ENCODE results near the gene HCN4. TPM values are rescaled to one million over a fixed set of nuclear protein-coding genes. Genes with fewer than 3 reads are reported as not detected.

The HCN4 gene
- total RNA-seq, 1 donor = under 0.01 TPM

DNA sequence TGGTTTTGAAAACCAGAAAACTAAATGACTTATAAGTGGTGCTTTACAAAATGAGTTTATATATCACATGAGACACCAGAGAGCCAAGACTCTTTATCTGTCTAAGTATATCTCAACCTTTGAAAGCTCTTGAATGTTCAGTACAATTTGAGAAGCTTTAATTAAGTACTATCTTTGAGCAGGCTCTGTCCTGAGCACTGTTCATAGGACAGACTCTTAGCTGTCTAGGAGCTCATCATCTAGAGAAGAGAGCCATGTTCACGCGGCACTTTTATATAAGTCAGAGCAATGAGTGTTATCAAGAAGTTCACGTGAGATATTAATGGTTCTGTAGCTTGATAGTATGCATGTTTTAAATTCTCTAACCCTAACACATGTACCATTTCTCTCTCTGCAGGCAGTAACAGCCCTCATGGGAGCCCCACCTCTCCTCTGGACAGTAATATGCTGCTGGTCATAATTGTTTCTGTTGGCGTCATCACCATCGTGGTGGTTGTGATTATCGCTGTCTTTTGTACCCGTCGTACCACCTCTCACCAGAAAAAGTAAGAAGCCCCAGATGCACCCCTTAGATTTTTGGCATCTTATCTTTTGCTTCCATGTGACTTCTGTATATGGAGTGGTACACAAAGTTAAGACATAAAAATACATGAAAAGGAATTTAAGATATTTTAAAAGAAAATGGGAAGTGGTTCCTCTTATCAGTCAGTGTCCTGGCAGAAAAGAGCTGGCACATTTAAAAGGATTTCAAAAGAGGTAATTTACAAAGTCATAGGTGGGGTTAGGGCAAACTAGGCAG, 86.0 kb downstream of the HCN4 start:
- no peaks in the 10 kb centered on the region for H3K9me3 ChIP-seq (ENCODE audit: low read depth, low read length)
- no peak overlapping the region for H3K4me3 ChIP-seq (ENCODE audit: low read length)
- H3K4me1 ChIP-seq (ENCODE audit: insufficient read depth, low read length) = peaks cover 29% of the 10 kb centered on the region
- no peaks in the 10 kb centered on the region for H3K27me3 ChIP-seq (ENCODE audit: insufficient read depth, low read length)

DNA sequence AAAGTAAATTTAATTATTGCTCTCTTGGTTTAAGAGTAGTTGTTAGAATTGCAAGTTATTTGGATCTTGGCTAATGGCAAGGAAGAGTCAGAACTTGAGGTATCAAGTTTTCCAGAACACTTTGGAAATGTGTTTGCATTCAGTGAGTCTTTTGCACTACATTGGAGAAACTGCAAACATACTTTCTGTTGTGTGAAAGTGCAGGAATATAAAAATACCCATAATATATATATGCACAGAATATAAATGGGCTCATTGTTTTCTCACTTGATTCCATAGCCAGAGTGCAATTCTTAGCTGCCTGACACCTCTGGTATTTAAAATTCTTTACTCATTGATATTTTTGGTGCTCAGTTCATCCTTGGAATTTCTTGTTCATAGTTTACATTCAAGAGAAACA, 92.9 kb downstream of the HCN4 start:
- no peaks in the 10 kb centered on the region for H3K9me3 ChIP-seq (ENCODE audit: low read depth, low read length)
- H3K27me3 ChIP-seq (ENCODE audit: insufficient read depth, low read length) = no peaks in the 10 kb centered on the region
- H3K4me3 ChIP-seq (ENCODE audit: low read length) = no peak overlapping the region

GRCh38 chr15:73273181-73274002, 95.4 kb downstream of the HCN4 start:
- Histone ChIP-seq H3K9me3 (ENCODE audit: low read depth, low read length) (no peaks in the 10 kb centered on the region), H3K4me1 (ENCODE audit: insufficient read depth, low read length) (no peaks in the 10 kb centered on the region), H3K27me3 (ENCODE audit: insufficient read depth, low read length) (no peaks in the 10 kb centered on the region), H3K4me3 (ENCODE audit: low read length) (no peak overlapping the region)

More for the DNA sequence above, 92.9 kb downstream of the HCN4 start:
- no peaks in the 10 kb centered on the region for H3K4me1 ChIP-seq (ENCODE audit: insufficient read depth, low read length)

- H3K9me3 ChIP-seq (ENCODE audit: low read depth, low read length) = no peaks in the 10 kb centered on the region
- H3K4me3 ChIP-seq (ENCODE audit: low read length) = no peak overlapping the region
- no peaks in the 10 kb centered on the region for H3K27me3 ChIP-seq (ENCODE audit: insufficient read depth, low read length)
- H3K4me1 ChIP-seq (ENCODE audit: insufficient read depth, low read length) = no peaks in the 10 kb centered on the region
These were observed 98.2 kb downstream of the HCN4 start for GRCh38 chr15:73270366-73271097.

Other genes with a start within 250 kb of the HCN4 start
- gene REC114, start 74.2 kb upstream of the HCN4 start, total RNA-seq = not detected

Measured in mononuclear cell (primary cell).